SKM-1 treated with dmso at 0.1 percent for 144 hours (cell line): ENCODE data around the gene KIF16B.

ENCODE experiments used
- DNase-seq: peaks from one replicate; lab custom pipeline; 2025; ENCODE audit not compliant: unreplicated experiment; lab: John Stamatoyannopoulos, UW

KIF16B gene, protein sequence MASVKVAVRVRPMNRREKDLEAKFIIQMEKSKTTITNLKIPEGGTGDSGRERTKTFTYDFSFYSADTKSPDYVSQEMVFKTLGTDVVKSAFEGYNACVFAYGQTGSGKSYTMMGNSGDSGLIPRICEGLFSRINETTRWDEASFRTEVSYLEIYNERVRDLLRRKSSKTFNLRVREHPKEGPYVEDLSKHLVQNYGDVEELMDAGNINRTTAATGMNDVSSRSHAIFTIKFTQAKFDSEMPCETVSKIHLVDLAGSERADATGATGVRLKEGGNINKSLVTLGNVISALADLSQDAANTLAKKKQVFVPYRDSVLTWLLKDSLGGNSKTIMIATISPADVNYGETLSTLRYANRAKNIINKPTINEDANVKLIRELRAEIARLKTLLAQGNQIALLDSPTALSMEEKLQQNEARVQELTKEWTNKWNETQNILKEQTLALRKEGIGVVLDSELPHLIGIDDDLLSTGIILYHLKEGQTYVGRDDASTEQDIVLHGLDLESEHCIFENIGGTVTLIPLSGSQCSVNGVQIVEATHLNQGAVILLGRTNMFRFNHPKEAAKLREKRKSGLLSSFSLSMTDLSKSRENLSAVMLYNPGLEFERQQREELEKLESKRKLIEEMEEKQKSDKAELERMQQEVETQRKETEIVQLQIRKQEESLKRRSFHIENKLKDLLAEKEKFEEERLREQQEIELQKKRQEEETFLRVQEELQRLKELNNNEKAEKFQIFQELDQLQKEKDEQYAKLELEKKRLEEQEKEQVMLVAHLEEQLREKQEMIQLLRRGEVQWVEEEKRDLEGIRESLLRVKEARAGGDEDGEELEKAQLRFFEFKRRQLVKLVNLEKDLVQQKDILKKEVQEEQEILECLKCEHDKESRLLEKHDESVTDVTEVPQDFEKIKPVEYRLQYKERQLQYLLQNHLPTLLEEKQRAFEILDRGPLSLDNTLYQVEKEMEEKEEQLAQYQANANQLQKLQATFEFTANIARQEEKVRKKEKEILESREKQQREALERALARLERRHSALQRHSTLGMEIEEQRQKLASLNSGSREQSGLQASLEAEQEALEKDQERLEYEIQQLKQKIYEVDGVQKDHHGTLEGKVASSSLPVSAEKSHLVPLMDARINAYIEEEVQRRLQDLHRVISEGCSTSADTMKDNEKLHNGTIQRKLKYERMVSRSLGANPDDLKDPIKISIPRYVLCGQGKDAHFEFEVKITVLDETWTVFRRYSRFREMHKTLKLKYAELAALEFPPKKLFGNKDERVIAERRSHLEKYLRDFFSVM (N-terminal part only)

DNA sequence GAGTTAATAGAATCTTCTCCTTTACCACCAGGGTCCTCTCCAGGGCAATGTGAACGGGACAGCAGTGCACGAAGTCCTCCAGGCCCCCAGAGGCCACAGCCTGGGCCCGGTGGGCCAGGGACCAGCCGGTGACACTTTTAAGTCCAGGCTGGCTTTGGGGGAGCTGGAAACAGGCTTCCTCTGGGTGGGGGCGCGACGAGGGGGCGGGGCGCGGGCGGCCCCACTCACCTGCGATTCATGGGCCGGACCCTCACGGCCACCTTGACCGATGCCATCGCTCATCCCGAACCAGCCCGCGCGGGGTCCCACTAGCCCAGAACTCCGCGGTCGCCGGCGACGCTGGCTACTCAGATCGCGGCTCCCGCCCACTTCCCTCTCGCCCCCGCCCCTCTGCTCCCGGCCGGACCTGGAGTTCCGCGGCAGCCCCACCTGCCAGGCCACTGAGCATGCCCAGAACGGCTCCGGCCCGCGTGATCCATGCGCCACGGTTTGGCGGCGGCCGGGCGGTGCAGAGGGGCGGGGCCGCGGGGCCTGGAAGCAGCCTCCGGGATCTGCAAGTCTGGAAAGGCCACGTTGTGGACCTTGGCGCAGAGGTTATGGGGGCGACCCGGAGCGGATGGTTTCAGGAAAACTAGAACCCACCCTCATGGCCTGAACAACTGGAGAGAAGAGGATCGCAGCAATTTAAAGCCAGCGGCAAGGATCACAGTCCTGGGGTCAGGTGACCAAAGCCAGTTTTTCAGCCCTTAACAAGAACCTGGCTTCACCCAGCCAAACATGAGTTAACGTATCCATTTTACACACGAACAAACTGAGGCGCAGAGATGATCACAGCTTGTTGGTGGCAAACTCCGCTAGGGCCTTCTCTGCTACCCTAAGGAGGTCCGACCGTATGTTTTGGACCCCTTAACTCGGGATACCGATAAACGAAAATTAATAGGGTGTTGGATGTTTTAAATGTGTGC is at the start of gene KIF16B:
KIF16B (minus strand) TSS at position 448 of the 965 bp plus-strand sequence; CDS start at position 275, 173 bp downstream.
- peak; percentile 51 for DNase-seq

DNA sequence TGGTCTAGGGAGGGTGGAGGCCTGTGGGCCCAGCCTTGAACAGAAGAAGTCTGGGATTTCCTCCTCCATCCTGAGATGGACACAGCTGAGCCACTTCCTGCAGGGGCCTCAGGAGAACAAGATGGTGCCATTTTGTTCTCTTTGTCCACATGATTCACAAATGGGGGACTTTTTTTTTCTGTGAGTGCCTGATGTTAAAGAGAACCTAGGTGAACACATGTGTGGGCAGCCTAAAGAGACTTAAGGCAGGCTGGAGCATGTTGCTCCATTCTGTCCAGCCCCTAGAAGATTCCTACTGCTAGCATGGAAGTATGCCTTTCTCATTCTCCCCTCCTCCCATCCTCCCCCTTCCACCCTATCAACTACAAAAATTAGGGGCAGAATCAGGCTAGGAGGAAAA is 49.3 kb upstream of the KIF16B start:
- DNase-seq, result no peak

DNA sequence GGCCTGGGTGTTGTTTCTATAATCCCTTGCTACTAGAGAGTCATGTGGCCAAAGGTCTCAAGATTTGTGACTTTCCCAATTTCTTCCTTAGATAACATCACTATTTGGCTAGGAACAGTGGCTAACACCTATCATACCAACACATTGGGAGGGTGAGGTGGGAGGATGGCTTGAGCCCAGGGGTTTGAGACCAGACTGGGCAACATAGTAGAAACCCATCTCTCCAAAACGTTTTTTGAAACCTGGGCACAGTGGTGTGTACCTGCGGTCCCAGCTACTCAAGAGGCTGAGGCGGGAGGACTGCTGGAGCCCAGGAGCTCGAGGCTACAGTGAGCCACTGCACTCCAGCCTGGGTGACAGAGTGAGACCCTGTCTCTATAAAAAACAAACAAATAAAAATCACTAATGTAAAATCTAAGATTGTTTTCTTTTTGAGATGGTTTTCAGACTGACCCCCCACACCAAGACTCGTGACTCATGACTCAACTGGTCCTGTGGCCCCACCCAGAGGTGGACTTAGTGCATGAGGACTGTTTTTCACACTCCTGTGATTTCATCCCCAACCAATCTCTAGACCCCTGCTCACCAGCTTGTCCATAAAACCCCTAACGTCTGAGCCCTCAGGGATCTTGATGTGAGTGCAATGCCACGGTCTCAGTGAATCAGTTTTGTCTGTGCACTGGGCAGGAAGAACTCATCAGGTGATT is 48.3 kb upstream of the KIF16B start:
- DNase-seq, result no peak

DNA sequence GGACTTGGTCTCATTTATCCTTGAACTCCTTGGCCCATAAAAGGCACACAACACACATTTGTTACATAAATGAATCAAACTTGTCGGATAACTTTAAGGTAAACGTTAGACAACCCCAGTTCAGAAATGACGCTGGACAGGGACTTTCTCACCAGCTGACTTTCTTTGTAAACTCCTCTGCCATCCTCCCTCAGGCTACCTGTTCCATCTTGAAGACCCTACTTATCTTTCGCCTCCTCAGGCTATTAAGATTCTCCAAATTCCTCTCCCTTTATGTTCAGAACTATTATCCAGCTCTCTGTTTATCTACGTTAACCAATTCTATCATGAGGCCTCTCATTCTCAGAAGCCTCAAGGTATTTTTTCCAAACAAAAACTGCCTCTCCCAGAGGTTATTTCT is 47.7 kb upstream of the KIF16B start:
- no peak for DNase-seq

DNA sequence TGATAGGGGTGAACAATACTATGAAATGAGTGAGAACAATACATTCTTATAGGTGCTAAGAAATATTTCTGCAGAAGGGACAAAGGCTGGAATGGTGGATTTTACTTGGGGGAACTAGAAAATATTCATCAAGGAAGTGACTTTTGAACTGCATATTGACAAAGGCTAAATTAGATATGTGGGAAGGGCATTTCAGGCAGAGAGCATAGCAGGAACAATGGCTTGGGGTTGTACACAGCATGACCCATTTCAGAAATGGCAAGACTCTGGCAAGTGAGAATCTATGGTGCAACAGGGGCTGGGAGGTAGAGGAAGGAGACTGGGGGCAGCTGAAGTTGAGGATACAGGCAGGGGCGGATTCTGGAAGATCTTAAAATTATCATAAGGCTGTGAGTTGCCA is 46.7 kb upstream of the KIF16B start:
- DNase-seq, result no peak

DNA sequence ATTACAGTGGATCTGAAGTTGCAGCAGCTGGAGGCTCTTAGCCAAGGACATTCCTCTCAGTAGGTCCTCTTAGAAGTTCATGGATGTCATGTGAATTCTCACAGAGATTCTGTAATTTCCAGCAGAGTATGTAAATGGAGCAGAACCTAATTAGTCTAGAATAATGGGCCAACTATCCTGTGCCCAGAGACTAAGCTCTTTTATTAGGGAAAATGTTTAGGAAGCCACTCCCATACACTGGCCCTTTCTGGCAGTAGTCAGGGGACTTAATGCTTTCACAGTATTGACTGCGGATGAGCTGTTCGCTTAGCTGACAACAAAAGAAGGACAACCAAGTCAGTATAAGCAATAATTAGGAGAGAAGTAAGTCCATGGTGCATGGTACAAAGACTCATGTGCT is 43.8 kb upstream of the KIF16B start:
- DNase-seq, result no peak

DNA sequence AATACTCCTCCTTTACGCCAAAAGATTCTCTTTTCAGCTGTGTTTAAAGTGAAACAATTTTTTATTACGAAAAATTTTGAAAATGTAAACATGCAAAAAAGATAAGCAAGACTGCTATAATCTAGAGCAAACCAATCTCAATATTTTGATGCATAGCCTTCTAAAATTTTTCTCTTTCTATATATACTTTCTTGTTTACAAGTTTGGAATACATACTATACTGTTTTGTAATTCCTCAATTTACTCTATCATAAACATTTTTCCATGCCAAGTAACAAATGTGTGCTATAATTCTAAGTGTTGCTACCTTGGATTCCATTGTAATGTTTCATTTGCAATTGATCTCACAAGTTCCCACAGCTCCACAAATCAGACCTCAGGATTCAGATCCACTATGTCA is 43.1 kb upstream of the KIF16B start:
- no peak for DNase-seq

DNA sequence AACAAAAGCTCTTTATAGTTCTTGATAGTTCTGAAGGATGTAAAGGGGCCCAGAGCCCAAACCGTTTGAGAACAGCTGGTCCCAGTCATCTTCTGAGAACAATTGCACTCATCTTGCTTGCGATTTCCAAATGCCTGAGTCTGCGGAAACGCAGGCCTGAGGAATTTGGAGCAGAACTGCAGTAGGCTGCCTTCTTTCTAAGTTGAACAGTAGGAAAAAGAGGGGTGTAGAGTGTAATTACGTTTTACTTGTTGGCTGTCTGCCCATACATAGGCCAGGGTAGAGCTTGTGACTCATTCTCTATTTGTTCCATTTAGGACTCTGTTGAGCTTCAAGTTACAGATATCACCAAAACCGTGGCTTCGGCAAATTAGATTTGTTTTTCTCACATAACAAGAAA is 42.0 kb upstream of the KIF16B start:
- no peak for DNase-seq

DNA sequence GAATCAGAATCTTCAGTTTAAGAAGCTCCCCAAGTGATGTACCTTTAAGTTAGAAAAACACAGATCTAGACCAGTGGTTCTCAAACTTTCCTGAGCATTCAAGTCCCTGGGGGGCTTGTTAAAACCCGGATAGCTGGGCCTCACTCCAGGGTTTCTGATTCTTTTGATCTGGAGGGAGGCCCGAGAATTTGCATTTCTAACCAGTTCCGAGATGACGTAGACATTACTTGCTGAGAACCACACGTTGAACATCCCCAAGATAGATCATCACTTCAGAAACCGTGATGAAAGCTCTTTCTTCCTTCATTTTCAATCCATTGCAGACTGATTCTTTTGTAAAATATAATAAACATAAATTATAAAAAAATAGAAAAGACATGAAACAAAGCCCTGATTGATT is 40.7 kb upstream of the KIF16B start:
- no peak for DNase-seq

DNA sequence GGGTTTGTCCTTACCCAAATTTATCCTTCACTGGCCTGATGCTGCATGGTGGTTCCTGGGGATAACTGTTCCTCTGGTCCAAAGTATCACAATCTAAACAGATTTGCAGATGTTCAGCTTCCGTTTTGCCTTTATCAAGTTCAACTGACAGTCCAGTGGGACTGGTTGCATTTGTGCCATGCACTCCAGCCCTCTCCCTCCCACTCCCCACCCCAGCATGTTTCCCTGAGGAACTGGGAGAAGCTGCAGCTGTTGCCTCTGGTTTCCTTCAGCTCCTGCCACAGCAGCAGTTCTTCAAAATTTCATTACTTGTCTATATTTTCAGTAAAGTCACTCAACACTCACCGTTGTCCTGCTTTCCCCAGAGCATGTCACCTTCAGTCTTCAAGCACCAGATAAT is 39.5 kb upstream of the KIF16B start:
- DNase-seq, result no peak

DNA sequence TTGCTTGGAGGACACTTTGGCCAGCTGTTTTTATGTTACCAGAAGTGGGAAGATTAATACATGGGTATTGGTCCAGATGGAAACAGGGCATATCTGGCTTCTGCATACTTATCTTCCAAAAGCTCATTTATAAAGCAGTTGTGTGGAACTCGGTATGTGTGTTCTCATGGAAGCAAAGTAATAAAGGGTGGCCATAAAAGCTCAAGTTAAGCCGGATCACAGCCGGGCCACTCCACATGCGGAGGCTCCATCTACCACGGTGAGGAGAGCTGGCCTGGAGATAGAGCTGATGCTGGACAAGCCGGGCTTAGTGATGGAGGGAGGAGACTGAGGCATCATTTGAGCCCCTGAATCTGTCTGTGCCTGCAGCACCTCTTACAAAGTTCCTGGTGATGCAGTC is 38.6 kb upstream of the KIF16B start:
- DNase-seq, result no peak

DNA sequence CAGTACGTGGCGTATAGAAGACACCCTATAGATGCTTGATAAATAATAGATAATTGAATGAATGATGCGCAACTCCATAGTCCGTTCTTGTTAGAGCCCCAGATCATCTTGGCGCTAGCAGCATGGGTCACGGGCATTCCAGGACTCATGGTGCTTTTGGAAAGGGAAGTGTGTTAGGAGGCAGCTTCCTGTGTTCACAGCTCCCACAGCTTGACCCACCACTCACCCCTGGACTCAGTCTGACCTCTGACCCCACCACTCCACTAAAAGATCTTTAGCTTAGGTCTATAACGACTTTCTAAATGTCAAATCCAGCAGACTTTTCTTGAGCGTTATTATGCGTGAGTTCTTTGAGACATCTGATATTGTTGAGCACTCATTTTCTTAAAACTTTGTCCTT is 35.8 kb upstream of the KIF16B start:
- DNase-seq, result no peak

DNA sequence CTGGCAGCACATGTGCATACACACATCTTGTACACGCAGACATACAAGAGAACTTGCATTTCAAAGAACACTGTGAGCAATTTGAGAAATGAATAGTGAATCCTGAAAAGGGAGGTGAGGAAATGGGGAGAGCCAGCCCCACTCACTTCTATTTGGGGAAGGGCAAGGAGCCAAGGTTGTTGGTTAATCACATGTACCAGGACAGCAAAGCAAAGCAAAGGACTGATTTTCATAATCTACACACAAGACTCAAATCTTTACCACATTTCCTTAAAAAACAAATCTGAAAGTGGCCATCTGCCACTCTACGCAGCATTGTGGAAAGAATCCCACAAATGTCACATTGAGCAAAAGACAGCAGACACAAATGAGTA is 35.0 kb upstream of the KIF16B start:
- DNase-seq, result no peak

DNA sequence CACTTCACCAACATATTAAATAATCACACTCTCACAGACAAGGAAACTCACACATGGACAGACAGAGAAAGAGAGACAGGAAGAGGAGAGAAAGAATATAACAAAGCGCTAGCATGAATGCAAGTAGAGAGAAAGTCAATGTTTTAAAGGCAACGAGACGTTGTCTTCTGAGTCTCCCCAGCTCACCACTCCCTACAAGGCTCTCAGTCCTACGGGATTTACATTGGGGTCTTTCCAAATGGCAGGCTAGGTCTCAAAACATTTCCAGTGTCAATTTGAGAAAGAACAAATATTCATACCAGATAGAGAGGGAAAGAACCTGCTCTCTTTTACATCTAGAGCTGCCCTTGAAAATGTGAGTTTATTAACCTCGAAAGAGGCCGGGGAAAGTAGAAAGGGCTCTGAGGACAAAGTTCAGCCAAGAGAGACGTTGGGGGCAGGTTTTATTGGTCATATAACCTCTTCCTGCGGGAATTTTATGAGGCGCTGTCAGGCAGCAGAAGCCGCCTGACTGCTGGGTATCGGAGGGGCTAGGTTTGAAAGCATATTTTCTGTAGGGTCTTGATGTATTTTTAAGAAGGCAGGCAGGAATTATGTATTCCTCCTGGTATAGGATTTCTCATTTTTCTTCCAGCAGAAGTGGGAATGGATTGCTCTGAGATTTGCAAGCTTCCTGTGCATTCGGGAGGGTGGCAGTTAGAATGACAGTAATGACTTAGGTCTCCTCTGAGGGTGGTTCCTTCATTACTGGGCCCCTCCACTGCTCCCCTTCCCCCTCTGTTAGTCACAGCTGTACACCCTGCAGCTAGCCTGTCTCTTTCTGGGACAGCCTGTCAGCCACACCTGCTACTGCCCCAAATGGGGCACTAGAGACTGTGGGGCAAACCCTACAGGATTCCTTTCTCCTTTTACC is 34.4 kb upstream of the KIF16B start:
- no peak for DNase-seq

DNA sequence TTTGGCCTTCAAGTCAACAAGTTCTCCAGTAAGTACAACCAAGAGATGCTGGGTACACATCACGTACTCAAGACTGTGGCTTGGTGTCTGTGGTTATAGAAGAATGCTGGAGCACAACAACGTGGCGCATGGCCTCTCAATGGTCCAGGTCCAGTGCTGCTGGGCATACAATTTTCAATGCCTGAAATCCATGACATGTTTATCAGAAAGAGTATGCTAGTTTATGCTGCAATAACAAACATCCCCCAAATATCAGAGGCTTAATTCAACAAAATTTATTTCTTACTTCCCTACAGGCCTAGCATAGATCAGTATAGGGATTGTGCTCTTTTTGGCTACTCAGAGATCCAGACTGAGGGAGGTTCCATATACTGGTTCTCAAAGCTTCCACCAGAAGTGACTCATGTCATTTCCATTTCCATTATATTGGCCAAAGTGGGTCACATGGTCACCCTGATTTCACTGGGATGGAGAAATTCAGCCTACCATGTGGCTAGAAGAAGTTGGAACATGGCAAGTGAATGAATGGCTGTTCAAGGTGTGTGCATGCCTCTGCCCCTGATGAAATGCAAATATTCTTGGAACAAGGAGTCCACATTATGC is 33.3 kb upstream of the KIF16B start:
- DNase-seq, result no peak

DNA sequence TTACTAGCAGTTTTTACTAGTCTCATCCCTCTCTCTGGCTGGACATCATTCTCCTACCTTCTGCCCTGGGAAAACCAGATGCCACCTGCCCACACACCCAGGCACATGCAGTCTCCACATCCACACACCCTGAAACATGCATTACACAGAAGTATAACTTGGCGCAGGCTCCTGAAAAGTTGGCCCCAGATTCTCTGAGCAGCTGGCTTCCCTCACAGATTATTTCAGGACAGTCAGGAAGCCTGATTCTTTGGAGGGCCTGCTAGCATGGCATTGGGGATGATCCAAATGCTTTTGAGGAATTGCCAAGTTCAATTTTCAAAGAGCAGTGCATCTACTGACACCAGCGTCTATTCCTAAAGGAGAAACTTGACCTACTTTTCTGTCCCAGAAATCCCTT is 27.8 kb upstream of the KIF16B start:
- DNase-seq, result no peak

DNA sequence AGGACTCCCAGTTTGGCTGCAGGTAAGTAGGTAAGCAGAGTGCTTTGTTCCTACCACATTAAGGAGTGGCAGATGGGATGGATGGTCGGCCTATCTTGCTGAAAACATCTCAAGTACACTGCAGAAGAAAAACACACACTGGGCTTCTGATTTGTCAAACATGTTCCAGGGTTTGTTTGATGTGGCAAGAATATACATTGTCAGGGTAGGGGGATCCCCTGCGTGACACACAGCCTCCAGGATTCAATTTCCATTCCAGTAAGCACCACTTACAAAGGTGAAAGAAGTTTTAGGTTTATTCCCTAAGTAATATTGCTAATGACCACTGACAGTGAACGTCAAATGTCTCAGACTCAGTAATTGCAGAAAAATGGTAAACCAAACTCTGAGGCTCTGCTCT is 26.0 kb upstream of the KIF16B start:
- DNase-seq, result no peak

DNA sequence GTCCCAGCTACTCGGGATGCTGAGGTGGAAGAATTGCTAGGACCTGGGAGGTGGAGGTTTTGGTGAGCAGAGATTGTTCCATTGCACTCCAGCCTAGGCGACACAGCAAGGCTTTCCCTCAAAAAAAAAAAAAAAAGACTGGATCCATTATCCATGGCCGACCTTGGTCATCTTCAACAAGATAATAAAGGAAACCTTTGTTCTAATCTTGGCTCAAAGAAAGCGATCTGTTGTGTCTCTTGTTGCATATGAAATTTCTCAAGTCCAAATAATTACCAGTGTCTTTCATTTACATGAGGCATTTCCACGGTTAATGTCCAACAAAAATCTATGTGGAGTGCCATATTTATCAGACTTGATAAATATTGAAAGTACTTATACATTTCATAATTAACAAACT is 23.7 kb upstream of the KIF16B start:
- no peak for DNase-seq
